NCI-H1092 treated with DMSO at 0.1 percent for 48 hours (cell line): ENCODE measurements around the gene NEUROD2.

Experiments used
- DNase-seq: peaks from one replicate; lab custom pipeline; 2025; lab: John Stamatoyannopoulos, UW

Gene NEUROD2

GRCh38 chr17:39635614-39636176 lies 28.0 kb upstream of the NEUROD2 start:
- DNase-seq, result no peak

GRCh38 chr17:39634384-39634871 lies 26.7 kb upstream of the NEUROD2 start:
- peak; percentile 67 for DNase-seq

DNA sequence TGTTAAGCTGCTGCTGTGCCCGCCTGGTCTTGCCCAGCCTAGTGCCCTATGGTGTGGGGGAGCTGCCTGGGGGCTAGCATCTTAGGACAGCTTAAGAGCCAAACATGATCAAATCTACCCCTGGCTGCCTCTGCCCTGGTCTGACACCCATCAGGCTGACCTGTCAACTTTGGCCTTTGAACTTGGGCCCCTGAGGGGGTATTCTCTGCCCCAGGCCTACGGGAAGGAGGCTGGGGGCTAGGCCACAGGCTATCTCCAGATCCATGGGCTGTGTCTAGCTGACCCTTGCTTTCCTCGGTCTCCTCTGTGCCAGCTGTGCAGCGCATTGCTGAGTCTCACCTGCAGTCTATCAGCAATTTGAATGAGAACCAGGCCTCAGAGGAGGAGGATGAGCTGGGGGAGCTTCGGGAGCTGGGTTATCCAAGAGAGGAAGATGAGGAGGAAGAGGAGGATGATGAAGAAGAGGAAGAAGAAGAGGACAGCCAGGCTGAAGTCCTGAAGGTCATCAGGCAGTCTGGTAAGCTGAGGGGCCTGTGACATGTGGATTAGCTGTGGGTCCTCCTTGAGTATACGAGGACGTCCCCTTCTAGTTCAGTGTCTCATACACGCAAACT lies 26.0 kb upstream of the NEUROD2 start:
- DNase-seq, result no peak

GRCh38 chr17:39632153-39632941 lies 24.6 kb upstream of the NEUROD2 start:
- peak; percentile 74 for DNase-seq

DNA sequence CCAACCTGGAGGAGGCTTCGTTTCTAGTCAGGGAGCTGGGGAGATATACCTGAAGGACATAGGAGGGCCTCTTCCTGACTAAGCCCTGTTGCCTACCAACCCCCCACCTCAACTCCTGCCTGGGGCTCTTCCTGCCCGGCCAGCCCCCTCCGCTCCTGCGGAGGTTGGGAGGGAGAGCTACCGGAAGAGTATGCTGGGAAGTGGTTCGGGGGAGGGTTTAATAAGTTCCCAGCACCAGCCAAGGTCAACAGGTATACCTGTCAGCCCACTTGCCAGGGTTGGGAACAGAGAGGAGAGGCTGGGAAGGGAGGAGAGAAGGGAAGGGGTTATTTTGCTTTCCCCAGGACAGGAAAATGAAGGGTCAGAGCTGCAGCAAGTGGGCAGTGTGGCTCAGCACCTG lies 23.7 kb upstream of the NEUROD2 start:
- DNase-seq, result no peak

GRCh38 chr17:39629898-39630297 lies 22.2 kb upstream of the NEUROD2 start:
- no peak for DNase-seq

DNA sequence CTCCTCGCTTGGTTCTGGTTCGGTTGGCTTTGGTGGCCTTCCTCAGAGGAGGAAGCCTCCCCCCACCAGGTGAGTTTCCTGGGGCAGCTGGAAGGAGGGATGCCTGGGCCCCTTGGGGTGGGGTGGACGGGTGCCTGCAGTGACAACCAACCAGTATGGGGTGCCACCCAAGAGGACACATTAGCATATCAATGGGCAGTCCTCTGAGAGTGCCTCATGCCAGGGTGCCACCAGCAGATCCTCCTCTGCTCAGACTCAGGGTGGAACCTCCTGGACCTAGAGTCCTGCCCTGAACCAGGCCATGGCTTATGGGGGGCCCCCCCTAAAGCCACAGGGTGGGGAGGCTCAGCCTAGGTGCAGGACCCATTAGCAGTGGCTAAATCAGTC lies 21.8 kb upstream of the NEUROD2 start:
- no peak for DNase-seq

GRCh38 chr17:39628655-39629493 lies 21.2 kb upstream of the NEUROD2 start:
- no peak for DNase-seq

DNA sequence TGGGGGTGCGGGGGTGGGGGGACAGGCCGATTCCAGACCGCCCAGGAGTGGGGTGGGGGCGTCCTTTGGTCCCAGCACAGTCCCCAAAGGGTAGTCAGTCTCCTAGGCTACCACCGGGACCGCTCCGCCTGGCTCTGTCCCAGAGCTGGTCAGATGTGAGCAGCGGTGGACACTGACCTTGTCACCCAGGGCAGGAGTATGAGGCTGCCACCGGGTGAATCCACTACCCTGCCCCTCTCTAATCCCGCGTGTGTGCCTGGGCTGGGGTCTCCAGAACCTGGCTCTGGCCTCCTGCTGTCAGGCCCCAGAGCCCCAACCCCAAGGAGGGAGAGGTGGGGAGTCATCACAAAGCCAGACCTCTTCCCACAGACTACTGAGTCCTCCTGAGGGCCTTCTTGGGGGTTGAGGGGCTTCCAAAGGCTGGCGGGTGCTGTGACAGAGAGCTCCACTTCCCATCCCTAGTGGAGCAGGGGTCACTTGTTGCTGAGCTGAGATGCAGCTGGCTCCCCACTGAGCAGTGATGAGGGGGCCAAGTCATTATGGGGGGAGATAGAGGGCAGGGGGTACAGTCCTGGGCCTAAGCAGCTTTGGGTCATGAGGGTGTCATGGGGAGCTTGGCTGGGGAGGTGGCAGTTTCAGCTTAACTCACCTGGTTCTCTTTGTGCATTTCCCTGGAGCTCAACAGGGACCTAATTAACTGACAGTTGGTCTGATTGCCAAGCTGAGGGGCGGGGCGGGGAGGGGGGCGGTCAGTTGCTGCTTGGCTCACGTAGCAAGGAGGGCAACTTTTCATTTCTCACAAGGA lies 20.2 kb upstream of the NEUROD2 start:
- no peak for DNase-seq

GRCh38 chr17:39627047-39627711 lies 19.5 kb upstream of the NEUROD2 start:
- no peak for DNase-seq

- no peak for DNase-seq
Measured at GRCh38 chr17:39626171-39627046, 18.7 kb upstream of the NEUROD2 start, which contains the start of gene PPP1R1B. Gene PPP1R1B (plus strand): TSS chr17:39626952. CDS start chr17:39627393, 441 bp downstream.

GRCh38 chr17:39625198-39625785 lies 17.6 kb upstream of the NEUROD2 start:
- DNase-seq, result no peak

GRCh38 chr17:39624313-39624712 lies 16.6 kb upstream of the NEUROD2 start:
- DNase-seq, result no peak

- peak; percentile 64 for DNase-seq
Measured at GRCh38 chr17:39623356-39623950, 15.7 kb upstream of the NEUROD2 start.

GRCh38 chr17:39622380-39623006 lies 14.8 kb upstream of the NEUROD2 start:
- no peak for DNase-seq

GRCh38 chr17:39621523-39622379 lies 14.0 kb upstream of the NEUROD2 start:
- DNase-seq, result peak; percentile 79

DNA sequence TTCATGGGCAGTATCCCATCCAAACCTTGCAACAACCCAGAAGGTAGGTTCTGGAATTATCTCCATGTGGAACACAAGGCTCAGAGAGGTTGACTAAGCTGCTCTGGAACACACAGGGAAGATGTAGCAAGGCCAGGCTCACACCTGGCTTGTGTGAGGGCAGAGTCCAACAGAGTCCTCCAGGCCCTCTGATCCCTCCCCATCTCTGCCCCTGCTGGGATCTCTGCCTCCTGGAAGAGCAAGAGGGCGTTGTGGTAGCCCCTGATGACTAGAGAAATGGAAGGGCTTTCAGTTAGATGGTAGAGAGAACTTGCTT lies 12.0 kb upstream of the NEUROD2 start:
- DNase-seq, result no peak
